Stomach (tissue), 9 donors: ENCODE data around the gene VAV3. TPM values are rescaled to one million over a fixed set of nuclear protein-coding genes. Genes with fewer than 3 reads are reported as not detected.

Experiments used
- DNase-seq, 2 donors: peaks; one replicate each; pipeline versions ENCODE4 v3.0.0 to v3.0.0-alpha.2; 2013 to 2019
- H3K27ac ChIP-seq, 5 donors: fragments of 200-600 bp in 4 of 5; sonication (generic) in 4 of 5; one replicate each; pipeline ENCODE4 v1.5.1; 2013 to 2019; ENCODE audit warnings: mild to moderate bottlenecking in 1 of 5, moderate library complexity in 1 of 5
- H3K27me3 ChIP-seq, 3 donors: fragments of 200-600 bp; sonication (generic); one replicate each; pipeline ENCODE4 v1.5.1; 2017 to 2019; ENCODE audit warnings: mixed run types in 1 of 3
- H3K36me3 ChIP-seq, 4 donors: fragments of 200-600 bp; sonication (generic); 1 replicate in 3 of 4; 2 replicates in 1 of 4; pipeline ENCODE4 v1.5.1; 2016 to 2019
- H3K4me1 ChIP-seq, 4 donors: fragments of 200-600 bp; sonication (generic); one replicate each; pipeline ENCODE4 v1.5.1; 2016 to 2019
- H3K4me3 ChIP-seq, 4 donors: fragments of 200-600 bp; sonication (generic) in 3 of 4; one replicate each; pipeline ENCODE4 v1.5.1; 2016 to 2019; ENCODE audit warnings: mild to moderate bottlenecking in 1 of 4
- H3K9me3 ChIP-seq, 4 donors: fragments of 200-600 bp; sonication (generic); one replicate each; pipeline ENCODE4 v1.5.1; 2016 to 2019
- EP300 ChIP-seq: sonication (generic); formaldehyde crosslinking; IDR thresholded peaks from one replicate; pipeline ENCODE4 v1.6.1; 2017; ENCODE audit warnings: antibody characterized with exemption
- POLR2A ChIP-seq, 4 donors: fragments of 450-650 bp; IDR thresholded peaks; one replicate each; pipeline ENCODE4 v1.6.1; 2016; ENCODE audit warnings: antibody characterized with exemption in 4 of 4, control low read depth in 2 of 4, mild to moderate bottlenecking in 1 of 4, moderate library complexity in 1 of 4
- POLR2AphosphoS5 ChIP-seq, 3 donors: sonication (generic); formaldehyde crosslinking; IDR thresholded peaks; one replicate each; pipeline ENCODE4 v1.6.1; 2016; ENCODE audit warnings: antibody characterized with exemption in 3 of 3
- WGBS, 5 donors: extraction: QIAGEN DNeasy Blood & Tissue Kit in 3 of 5; methylation state at CpG; one replicate each; pipeline versions ENCODE4 v1.1.5 to v1.1.7; 2013 to 2018; 5-methylcytosine and 5-hydroxymethylcytosine counted together
- intact Hi-C: fragments of 100-400 bp; cut with DNase I; formaldehyde crosslinking; loops from one replicate; pipeline ENCODE4 v1.15.1; 2023; ENCODE audit warnings: low total_unique reads
- polyA plus RNA-seq, 3 donors: library from polyadenylated mRNA; stranded (reverse); fragments of 200-250 nt; gene quantifications; one replicate each; pipeline ENCODE4 v1.2.3, GENCODE V29; 2013
- total RNA-seq, 5 donors: library from RNA; depleted of rRNA; stranded (reverse); fragments of >200 nt; gene quantifications; one replicate each; pipeline versions ENCODE4 v1.1.0 to v1.2.3, GENCODE V29; 2014 to 2016
- TF ChIP-seq, protein P1 (sequence below), 7 experiments: fragments of 450-650 bp in 4 of 7; fragments of 200-600 bp in 3 of 7; sonication (generic) in 3 of 7; IDR thresholded peaks; one replicate each; pipeline ENCODE4 v1.5.1; 2016 to 2019; ENCODE audit warnings: antibody characterized with exemption in 7 of 7, control low read depth in 2 of 7, mild to moderate bottlenecking in 1 of 7
- donor health status: healthy with polysubstance abuse.
- donor health status: Bipolar disorder and iron deficiency.
- donor health status: healthy.

Gene VAV3
- total and polyA plus RNA-seq, 8 donors: 5.7 to 29.3 (median 6.9) TPM

GRCh38 chr1:107533436-107533835 lies 431.5 kb downstream of the VAV3 start:
- Histone ChIP-seq H3K4me3 (no peak overlapping the region), H3K36me3 (no peaks in the 10 kb centered on the region), H3K27me3 (no peaks in the 10 kb centered on the region), H3K27ac (no peak overlapping the region), H3K9me3 (no peaks in the 10 kb centered on the region), H3K4me1 (peaks cover 0 to 17% (median 10%) of the 10 kb centered on the region in 4 donors)
- 86 to 93% (median 92%) methylated on average over 2 of the region's 2 CpGs for WGBS, 5 donors
- TF ChIP-seq POLR2A (IDR thresholded peaks at IDR 0.05) (no peak), POLR2AphosphoS5 (IDR thresholded peaks at IDR 0.05) (no peak), EP300 (no peak)
- TF ChIP-seq, protein P1, sequence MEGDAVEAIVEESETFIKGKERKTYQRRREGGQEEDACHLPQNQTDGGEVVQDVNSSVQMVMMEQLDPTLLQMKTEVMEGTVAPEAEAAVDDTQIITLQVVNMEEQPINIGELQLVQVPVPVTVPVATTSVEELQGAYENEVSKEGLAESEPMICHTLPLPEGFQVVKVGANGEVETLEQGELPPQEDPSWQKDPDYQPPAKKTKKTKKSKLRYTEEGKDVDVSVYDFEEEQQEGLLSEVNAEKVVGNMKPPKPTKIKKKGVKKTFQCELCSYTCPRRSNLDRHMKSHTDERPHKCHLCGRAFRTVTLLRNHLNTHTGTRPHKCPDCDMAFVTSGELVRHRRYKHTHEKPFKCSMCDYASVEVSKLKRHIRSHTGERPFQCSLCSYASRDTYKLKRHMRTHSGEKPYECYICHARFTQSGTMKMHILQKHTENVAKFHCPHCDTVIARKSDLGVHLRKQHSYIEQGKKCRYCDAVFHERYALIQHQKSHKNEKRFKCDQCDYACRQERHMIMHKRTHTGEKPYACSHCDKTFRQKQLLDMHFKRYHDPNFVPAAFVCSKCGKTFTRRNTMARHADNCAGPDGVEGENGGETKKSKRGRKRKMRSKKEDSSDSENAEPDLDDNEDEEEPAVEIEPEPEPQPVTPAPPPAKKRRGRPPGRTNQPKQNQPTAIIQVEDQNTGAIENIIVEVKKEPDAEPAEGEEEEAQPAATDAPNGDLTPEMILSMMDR (IDR thresholded peaks at IDR 0.05): no peak
- intact Hi-C loops: no loop called here
- DNase-seq: no peak

- no peak overlapping the region for H3K27ac ChIP-seq
- H3K4me1 ChIP-seq: peaks cover 0 to 17% (median 10%) of the 10 kb centered on the region in 4 donors
- peak in 1 of 2 donors; percentile 49 for DNase-seq
- no peaks in the 10 kb centered on the region for H3K9me3 ChIP-seq
- no peak overlapping the region for H3K4me3 ChIP-seq
- 47 to 82% (median 53%) methylated on average over 5 of the region's 5 CpGs for WGBS, 5 donors
- no peaks in the 10 kb centered on the region for H3K27me3 ChIP-seq
- H3K36me3 ChIP-seq: no peaks in the 10 kb centered on the region
- intact Hi-C loops: no loop called here
- TF ChIP-seq POLR2AphosphoS5 (IDR thresholded peaks at IDR 0.05) (no peak), POLR2A (IDR thresholded peaks at IDR 0.05) (no peak), EP300 (no peak)
- TF ChIP-seq, protein P1 (IDR thresholded peaks at IDR 0.05): no peak
Measured at GRCh38 chr1:107532318-107532717, 432.7 kb downstream of the VAV3 start.

DNA sequence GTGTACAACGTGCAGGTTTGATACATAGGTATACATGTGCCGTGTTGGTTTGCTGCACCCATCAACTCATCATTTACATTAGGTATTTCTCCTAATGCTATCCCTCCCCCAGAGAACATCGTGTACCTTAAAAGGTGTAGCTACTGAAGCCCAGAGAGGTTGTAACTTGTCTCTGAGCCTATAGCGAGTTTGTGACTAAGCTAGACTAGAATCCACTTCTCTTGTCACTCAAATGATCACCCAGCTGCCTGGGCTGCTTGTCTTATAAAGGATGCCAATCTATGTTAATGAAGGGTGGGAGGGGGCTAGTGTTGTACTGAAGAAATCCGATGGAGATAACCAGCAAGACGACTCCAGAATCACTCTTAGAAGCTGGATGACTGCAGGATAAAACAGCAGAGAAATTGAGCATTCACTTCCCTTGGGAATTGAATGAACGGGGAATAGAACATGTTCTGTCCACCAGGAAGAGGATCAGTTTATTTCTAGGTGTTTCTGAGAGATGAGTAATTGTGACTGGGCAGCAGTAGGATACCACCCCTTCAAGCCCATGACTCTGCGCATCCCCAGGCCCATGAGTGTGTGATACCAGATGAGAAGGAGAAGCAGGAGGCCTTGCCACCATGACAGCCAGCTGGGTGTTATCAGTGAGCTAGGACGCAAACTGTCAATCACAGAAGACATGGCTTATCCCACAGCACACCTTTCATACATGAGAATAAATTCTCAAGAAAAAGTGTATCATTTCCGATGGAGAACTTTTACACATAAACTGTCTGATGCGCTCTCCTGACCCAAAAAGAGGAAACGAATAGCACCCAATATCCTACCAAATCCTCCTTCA lies 433.7 kb downstream of the VAV3 start:
- Histone ChIP-seq H3K27ac (no peak overlapping the region), H3K27me3 (no peaks in the 10 kb centered on the region), H3K9me3 (no peaks in the 10 kb centered on the region), H3K4me1 (peaks cover 0 to 12% (median 7%) of the 10 kb centered on the region in 4 donors), H3K36me3 (no peaks in the 10 kb centered on the region), H3K4me3 (no peak overlapping the region)
- 80 to 91% (median 85%) methylated on average over 12 of the region's 12 CpGs for WGBS, 5 donors
- TF ChIP-seq POLR2A (IDR thresholded peaks at IDR 0.05): no peak
- no peak for TF ChIP-seq EP300
- TF ChIP-seq, protein P1 (IDR thresholded peaks at IDR 0.05): no peak
- no peak for TF ChIP-seq POLR2AphosphoS5 (IDR thresholded peaks at IDR 0.05)
- intact Hi-C loops: no loop called here
- DNase-seq: no peak

- intact Hi-C loops: no loop called here
- Histone ChIP-seq H3K27me3 (no peaks in the 10 kb centered on the region), H3K27ac (no peak overlapping the region), H3K36me3 (no peaks in the 10 kb centered on the region), H3K9me3 (no peaks in the 10 kb centered on the region), H3K4me3 (no peak overlapping the region), H3K4me1 (peaks cover 0 to 4% (median 2%) of the 10 kb centered on the region in 4 donors)
- TF ChIP-seq, protein P1 (IDR thresholded peaks at IDR 0.05): no peak
- TF ChIP-seq EP300 (no peak), POLR2AphosphoS5 (IDR thresholded peaks at IDR 0.05) (no peak), POLR2A (IDR thresholded peaks at IDR 0.05) (no peak)
- 57 to 71% (median 58%) methylated on average over 6 of the region's 6 CpGs for WGBS, 5 donors
- no peak for DNase-seq
Measured at GRCh38 chr1:107530543-107530942, 434.4 kb downstream of the VAV3 start.
